Hindlimb muscle (tissue), 1 donor: ENCODE data around the gene NHEJ1. TPM values are rescaled to one million over a fixed set of nuclear protein-coding genes. Genes with fewer than 3 reads are reported as not detected.
A peak's percentile ranks its signal among the peaks of the same experiment; 100 is the strongest.

Source experiments
- DNase-seq: peaks from one replicate; pipeline ENCODE4 v3.0.0-alpha.2; 2013
- polyA plus RNA-seq: library from polyadenylated mRNA; unstranded; fragments of 120-200 nt; gene quantifications from one replicate; pipeline ENCODE4 v1.2.1, GENCODE V29; 2013; ENCODE audit not compliant: insufficient read length

The NHEJ1 gene
- polyA plus RNA-seq, 1 donor, result 12.0 TPM

GRCh38 chr2:219182331-219183150 is 21.9 kb upstream of the NHEJ1 start:
- DNase-seq, result no peak

- no peak for DNase-seq
These were observed 20.9 kb upstream of the NHEJ1 start for GRCh38 chr2:219181531-219181930.

GRCh38 chr2:219180961-219181360 is 20.3 kb upstream of the NHEJ1 start:
- DNase-seq, result no peak

GRCh38 chr2:219179601-219180465 is 19.2 kb upstream of the NHEJ1 start:
- no peak for DNase-seq

- peak; percentile 25 for DNase-seq
These were observed 18.0 kb upstream of the NHEJ1 start for GRCh38 chr2:219178377-219179175.

- peak; percentile 96 for DNase-seq
These were observed 17.1 kb upstream of the NHEJ1 start, which contains the start of gene RETREG2 for GRCh38 chr2:219177552-219178376. Gene RETREG2 (plus strand): TSS chr2:219178275. CDS start chr2:219178353, 78 bp downstream.

- peak; percentile 89 for DNase-seq
These were observed 16.4 kb upstream of the NHEJ1 start, which contains the start of gene CNPPD1 for GRCh38 chr2:219176818-219177551. Gene CNPPD1 (minus strand): TSS chr2:219176925. CDS start chr2:219176828, 97 bp downstream.

GRCh38 chr2:219175928-219176817 is 15.6 kb upstream of the NHEJ1 start:
- DNase-seq, result peak; percentile 28

GRCh38 chr2:219175486-219175885 is 14.9 kb upstream of the NHEJ1 start:
- no peak for DNase-seq

GRCh38 chr2:219174801-219175200 is 14.2 kb upstream of the NHEJ1 start:
- DNase-seq, result no peak

GRCh38 chr2:219174146-219174545 is 13.5 kb upstream of the NHEJ1 start:
- DNase-seq, result no peak

GRCh38 chr2:219173176-219173575 is 12.6 kb upstream of the NHEJ1 start:
- no peak for DNase-seq

- DNase-seq, result no peak
These were observed 11.9 kb upstream of the NHEJ1 start for GRCh38 chr2:219172231-219173154.

- DNase-seq, result peak; percentile 24
These were observed 10.6 kb upstream of the NHEJ1 start for GRCh38 chr2:219171231-219171651.

GRCh38 chr2:219169930-219170654 is 9.5 kb upstream of the NHEJ1 start, which contains the start of gene SLC23A3:
Gene SLC23A3 (minus strand): TSS chr2:219170029. CDS start chr2:219169984, 45 bp downstream.
- no peak for DNase-seq

- DNase-seq, result no peak
These were observed 8.3 kb upstream of the NHEJ1 start for GRCh38 chr2:219168932-219169331.

- no peak for DNase-seq
These were observed 7.9 kb upstream of the NHEJ1 start for GRCh38 chr2:219168526-219168925.

GRCh38 chr2:219167997-219168396 is 7.4 kb upstream of the NHEJ1 start:
- no peak for DNase-seq
